NCI-H2107 treated with DMSO at 0.1 percent for 48 hours (cell line): ENCODE results near the gene UNC45A.
"Not testable (repeated sequence)": the region's sequence is repeated elsewhere in the genome, so short reads cannot be mapped to it uniquely, and the experiment has no call there.

ENCODE experiments used
- DNase-seq: peaks from one replicate; lab custom pipeline; 2025; ENCODE audit not compliant: unreplicated experiment; lab: John Stamatoyannopoulos, UW

The UNC45A gene, protein sequence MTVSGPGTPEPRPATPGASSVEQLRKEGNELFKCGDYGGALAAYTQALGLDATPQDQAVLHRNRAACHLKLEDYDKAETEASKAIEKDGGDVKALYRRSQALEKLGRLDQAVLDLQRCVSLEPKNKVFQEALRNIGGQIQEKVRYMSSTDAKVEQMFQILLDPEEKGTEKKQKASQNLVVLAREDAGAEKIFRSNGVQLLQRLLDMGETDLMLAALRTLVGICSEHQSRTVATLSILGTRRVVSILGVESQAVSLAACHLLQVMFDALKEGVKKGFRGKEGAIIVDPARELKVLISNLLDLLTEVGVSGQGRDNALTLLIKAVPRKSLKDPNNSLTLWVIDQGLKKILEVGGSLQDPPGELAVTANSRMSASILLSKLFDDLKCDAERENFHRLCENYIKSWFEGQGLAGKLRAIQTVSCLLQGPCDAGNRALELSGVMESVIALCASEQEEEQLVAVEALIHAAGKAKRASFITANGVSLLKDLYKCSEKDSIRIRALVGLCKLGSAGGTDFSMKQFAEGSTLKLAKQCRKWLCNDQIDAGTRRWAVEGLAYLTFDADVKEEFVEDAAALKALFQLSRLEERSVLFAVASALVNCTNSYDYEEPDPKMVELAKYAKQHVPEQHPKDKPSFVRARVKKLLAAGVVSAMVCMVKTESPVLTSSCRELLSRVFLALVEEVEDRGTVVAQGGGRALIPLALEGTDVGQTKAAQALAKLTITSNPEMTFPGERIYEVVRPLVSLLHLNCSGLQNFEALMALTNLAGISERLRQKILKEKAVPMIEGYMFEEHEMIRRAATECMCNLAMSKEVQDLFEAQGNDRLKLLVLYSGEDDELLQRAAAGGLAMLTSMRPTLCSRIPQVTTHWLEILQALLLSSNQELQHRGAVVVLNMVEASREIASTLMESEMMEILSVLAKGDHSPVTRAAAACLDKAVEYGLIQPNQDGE

DNA sequence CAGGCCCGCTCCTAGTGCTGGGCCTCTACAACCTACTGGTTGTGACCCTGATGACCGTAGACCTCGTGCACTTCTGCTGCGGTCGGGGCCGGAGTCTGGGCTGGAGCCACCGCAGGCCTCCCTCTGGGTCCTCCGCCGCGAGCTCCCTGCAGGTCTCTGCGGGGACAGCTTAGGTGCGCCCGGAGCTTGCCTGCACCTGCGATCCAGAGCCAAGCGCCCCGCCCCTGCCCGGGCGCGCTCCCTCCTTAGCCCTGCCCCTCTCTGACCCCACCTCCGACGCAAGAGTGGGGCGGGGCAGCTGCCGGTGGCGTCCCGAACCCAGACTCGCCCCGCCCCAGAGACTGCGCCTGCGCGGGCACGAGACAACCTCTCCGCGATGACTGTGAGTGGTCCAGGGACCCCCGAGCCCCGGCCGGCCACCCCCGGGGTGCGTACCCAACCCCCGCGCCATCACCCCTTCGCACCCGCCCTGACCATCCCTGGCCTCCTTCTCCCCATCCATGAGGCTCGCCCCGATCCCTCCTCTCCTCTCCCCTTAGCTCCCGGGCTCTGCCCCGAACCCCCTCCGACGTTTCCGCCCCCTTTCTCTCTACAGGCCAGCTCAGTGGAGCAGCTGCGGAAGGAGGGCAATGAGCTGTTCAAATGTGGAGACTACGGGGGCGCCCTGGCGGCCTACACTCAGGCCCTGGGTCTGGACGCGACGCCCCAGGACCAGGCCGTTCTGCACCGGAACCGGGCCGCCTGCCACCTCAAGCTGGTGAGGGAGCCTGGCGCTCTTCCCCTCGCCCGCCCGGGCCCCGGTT is at the start of gene UNC45A:
Gene UNC45A, plus strand, starts transcription at position 337 of the 803 bp plus-strand sequence. Its CDS starts 40 bp downstream, at position 377.
- DNase-seq, result peak; percentile 56

DNA sequence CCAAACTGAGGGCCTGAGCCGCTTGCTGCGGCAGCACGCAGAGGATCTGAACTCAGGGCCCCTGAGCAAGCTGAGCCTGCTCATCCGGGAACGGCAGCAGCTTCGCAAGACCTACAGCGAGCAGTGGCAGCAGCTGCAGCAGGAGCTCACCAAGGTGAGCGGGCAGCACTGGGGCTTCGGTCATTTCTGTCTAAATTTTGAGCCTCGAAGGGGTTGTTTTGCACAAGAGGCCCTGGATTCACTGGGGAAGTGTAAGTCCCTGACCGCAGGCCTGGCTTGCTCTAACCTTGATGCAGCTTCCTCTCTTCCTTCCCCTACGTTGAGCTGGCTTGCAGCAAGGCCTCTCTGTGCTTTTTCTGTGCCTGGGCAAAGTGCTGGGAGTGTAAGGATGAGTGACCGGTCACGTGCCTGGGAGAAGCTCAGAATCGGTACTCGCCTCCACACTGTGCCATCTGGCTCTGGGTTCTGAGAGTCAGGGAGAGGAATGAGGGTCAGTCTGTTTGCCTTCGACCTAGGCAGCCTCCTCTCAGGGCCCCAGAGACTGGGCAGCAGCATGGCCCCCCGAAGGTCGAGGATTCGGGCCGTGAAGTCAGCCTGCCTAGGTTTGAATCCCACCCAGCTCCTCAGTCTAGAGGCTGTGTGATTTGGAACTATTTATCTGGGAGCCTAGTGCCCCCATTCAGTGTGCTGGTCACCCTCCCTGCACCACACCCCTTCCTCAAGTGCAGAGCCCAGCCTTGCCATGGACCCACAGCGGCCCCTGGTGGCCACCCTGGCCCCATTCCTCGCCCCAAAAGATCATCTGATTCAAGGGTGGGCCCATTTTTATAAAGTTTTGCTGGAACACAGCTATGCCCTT is 49.4 kb upstream of the UNC45A start:
- peak; percentile 21 for DNase-seq

DNA sequence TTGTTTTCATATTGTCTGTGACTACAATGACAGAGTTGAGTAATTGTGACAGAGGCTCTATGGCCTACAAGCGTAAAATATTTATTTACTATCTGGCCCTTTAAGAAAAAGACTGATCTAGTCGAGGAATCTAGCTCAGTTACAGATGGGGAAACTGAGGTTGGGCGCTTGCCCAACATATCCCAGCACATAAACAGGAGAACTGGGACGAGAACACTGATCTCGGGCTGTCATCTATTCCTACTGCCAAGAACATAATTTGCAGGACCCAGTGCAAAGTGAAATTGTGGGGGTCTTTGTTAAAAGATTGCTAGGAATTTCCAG is 48.8 kb upstream of the UNC45A start:
- no peak for DNase-seq

DNA sequence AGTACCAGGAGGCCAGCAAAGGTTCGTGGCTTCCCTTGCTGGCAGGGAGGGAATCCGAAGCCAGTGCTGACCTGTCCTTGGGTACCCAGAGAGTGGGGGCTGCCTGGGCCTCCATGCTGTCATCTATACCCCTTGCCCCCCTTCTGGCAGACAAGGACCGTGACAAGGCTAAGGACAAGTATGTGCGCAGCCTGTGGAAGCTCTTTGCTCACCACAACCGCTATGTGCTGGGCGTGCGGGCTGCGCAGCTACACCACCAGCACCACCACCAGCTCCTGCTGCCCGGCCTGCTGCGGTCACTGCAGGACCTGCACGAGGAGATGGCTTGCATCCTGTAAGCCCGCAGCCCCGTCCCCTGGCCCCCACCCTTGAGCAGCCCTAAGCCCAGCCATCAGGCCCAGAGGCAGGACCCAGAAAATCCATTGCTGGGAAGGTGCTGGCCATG is 48.0 kb upstream of the UNC45A start:
- no peak for DNase-seq

DNA sequence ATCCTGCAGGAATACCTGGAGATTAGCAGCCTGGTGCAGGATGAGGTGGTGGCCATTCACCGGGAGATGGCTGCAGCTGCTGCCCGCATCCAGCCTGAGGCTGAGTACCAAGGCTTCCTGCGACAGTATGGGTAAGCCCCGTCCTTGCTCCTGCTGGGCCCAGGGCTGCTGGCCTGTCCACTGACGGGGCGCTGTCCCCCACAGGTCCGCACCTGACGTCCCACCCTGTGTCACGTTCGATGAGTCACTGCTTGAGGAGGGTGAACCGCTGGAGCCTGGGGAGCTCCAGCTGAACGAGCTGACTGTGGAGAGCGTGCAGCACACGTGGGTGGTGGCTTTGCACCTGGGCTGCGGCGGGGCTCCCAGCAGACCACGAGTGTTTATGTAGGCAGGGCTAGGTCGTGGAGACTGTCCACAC is 45.8 kb upstream of the UNC45A start:
- DNase-seq, result no peak

DNA sequence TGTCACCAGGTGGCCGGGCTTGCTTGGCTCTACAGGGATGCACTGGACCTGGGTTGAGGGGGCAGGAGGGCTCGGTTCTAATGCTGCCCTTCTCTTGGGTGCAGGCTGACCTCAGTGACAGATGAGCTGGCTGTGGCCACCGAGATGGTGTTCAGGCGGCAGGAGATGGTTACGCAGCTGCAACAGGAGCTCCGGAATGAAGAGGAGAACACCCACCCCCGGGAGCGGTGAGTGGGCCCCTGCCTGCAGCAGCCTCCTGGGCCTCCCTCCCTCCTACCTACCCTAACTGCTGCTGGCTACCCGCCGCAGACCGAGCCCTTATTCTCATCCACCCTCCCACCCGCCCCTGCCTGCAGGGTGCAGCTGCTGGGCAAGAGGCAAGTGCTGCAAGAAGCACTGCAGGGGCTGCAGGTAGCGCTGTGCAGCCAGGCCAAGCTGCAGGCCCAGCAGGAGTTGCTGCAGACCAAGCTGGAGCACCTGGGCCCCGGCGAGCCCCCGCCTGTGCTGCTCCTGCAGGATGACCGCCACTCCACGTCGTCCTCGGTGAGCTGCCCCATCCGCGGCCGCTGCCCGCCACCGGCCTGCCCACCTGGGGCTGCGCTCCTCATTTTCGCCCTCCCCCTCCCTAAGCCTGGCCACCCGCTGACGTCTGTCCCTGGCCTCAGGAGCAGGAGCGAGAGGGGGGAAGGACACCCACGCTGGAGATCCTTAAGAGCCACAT is 45.2 kb upstream of the UNC45A start:
- DNase-seq, result no peak

DNA sequence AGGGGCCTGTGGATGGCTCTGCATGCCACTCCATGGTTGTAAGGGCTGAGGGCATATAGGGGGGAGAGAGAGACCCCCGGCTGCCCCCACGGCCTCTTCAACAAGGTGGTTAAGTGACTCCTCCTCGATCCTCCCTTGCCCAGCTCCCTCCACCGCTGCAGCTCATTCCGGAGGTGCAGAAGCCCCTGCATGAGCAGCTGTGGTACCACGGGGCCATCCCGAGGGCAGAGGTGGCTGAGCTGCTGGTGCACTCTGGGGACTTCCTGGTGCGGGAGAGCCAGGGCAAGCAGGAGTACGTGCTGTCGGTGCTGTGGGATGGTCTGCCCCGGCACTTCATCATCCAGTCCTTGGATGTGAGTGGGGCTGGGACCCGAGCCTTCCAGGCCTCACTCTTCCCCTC is 44.2 kb upstream of the UNC45A start:
- DNase-seq, result no peak

DNA sequence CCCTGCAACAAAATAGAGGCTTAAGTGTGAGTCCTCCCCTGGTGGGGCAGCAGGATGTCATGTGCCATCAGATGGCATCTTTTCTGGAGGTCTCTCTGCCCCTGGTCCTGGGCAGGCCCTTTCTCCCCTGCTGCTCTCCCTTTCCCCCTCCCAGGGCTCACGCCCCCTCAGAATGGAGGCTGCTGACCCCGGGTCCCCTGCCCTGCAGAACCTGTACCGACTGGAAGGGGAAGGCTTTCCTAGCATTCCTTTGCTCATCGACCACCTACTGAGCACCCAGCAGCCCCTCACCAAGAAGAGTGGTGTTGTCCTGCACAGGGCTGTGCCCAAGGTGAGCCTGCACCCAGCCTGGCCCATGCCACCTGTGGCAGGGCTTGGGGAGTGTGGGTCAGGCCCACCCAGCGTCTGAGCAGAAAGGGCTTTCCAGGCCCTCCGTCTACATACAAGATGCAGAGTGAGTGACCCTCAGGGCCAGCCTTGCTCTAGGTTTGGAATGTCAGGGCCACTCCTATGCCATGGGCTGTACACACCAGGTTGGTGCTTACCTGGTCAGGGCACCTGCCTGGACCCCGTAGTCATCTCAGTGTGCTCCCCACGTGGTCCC is 43.6 kb upstream of the UNC45A start:
- DNase-seq, result no peak

DNA sequence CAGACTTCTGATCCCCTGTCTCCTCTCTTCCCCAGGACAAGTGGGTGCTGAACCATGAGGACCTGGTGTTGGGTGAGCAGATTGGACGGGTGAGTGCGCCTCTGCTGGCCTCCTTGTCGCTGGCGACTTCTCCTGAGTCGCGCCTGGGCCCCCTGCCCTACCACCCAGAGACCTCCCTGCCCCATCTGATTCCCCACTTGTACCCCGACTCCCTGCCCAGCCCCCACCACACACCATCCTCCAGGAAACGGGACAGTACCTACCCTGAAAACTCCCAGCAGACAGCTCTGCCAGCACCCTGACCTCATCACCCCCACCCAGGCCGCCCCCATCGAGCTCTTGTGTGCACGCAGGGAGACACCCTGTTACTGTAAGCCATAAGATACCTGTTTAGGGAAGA is 43.1 kb upstream of the UNC45A start:
- no peak for DNase-seq

DNA sequence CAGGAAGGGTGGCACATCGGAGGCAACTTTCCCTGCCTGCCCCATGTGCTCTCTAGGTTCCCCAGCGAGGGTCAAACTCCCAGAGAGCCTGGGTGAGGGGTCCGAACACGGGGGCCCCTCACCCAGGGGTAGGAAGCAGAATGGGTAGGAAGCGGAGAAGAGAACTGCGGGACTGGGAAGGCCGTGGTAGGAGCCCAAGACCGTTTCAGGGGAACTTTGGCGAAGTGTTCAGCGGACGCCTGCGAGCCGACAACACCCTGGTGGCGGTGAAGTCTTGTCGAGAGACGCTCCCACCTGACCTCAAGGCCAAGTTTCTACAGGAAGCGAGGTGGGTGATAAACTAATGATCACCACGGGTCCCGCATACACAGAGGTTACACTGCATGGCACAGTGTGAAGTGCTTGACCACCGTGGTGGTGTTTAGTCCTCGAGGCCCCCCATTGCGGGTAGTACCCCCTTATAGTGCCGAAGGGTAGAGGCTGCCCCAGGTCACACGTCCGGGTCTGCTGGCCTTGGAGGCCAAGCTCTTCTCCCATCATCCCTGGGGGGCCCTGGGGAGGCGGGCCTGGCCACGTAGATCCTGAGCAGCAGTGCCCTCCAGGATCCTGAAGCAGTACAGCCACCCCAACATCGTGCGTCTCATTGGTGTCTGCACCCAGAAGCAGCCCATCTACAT is 42.4 kb upstream of the UNC45A start:
- DNase-seq, result no peak

DNA sequence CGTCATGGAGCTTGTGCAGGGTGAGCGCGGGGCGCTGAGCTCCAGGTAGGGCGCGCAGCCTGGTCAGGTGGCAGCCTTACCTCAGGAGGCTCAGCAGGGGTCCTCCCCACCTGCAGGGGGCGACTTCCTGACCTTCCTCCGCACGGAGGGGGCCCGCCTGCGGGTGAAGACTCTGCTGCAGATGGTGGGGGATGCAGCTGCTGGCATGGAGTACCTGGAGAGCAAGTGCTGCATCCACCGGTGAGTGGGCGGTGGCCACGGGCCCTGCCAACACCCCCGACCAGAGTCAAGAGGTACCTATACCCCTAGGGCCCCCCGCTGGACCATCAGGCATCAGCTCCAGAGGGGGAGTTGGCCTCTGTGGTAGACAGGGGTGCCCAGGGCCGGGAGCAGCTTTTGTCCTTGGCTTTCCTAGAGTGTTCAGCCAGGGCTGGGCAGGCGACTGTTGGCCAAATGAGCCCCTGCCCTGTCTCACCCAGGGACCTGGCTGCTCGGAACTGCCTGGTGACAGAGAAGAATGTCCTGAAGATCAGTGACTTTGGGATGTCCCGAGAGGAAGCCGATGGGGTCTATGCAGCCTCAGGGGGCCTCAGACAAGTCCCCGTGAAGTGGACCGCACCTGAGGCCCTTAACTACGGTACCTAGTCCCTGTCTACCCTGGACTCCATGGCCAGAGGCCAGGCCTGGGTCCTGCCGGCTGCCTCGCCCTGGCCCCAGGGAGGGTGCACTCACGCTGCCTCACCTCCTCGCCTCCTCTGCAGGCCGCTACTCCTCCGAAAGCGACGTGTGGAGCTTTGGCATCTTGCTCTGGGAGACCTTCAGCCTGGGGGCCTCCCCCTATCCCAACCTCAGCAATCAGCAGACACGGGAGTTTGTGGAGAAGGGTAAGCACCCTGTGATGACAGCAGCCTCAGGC is 41.7 kb upstream of the UNC45A start:
- DNase-seq, result no peak

DNA sequence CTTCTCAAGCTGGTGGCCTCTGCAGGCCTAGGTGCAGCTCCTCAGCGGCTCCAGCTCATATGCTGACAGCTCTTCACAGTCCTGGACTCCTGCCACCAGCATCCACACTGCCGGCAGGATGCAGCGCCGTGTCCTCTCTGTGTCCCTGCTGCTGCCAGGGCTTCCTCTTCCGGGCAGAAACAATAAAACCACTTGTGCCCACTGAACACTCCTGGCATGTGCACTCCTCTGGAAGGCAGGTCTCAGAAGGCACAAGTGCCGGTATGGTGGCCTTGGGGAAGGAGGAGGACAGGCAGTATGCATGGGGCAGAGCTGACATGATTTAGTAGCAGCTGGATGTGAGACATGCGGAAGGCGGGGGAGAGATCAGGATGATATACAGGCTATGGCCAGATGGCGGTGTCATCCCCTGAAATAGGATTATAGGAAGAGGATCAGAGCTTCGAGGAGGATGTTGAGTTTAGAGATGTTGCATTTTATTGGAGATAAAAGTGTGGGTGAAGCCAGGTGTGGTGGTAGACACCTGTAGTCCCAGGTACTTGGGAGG is 39.4 kb upstream of the UNC45A start:
- DNase-seq, result no peak

DNA sequence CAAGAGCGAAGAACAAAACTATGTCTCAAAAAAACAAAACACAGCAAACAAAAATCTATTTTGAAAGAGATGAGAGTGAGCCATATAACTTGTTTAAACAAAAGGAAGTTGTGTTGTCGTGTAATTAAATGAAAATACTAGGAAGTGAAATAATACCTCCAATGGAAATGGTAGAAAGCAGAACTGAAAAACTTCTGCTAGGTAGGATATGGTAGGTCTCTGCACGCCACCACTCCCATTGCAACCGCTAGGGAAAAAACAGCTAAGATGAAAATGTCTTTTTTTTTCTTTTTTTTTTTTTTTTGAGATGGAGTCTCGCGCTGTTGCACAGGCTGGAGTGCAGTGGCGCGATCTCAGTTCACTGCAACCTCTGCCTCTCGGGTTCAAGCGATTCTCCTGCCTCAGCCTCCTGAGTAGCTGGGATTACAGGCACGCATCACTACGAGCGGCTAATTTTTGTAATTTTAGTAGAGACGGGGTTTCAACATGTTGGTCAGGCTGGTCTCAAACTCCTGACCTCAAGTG is 37.9 kb upstream of the UNC45A start:
- DNase-seq, result not testable (repeated sequence)

DNA sequence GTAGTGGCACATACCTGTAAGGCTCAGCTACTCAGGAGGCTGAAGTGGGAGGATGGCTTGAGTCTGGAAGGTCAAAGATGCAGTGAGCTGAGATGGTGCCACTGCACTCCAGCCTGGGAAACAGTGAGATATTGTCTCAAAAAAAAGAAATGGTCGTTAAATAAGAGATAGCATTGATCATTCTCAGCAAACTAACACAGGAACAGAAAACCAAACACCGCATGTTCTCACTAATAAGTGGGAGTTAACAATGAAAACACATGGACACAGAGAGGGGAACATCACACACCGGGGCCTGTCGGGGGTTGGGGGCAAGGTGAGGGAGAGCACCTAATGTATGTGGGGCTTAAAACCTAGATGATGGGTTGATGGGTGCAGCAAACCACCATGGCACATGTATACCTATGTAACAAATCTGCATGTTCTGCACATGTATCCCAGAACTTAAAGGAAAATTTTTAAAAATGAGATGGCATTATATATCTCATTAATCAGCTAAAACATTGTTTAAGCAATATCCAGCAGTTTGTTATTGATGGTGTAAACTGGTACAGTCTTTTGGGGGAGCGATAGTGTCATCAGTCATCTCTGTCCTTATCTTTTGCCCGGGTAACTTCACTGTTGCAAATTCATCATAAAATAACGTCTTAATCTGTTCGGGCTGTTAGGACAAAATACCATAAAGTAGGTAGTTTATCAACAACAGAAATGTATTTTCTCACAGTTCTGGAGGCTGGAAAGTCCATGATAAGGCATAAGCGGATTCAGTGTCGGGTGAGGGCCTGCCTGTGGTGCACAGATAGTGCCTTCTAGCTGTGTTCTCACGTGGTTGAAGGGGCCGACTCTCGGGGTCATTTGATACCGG is 33.7 kb upstream of the UNC45A start:
- no peak for DNase-seq

DNA sequence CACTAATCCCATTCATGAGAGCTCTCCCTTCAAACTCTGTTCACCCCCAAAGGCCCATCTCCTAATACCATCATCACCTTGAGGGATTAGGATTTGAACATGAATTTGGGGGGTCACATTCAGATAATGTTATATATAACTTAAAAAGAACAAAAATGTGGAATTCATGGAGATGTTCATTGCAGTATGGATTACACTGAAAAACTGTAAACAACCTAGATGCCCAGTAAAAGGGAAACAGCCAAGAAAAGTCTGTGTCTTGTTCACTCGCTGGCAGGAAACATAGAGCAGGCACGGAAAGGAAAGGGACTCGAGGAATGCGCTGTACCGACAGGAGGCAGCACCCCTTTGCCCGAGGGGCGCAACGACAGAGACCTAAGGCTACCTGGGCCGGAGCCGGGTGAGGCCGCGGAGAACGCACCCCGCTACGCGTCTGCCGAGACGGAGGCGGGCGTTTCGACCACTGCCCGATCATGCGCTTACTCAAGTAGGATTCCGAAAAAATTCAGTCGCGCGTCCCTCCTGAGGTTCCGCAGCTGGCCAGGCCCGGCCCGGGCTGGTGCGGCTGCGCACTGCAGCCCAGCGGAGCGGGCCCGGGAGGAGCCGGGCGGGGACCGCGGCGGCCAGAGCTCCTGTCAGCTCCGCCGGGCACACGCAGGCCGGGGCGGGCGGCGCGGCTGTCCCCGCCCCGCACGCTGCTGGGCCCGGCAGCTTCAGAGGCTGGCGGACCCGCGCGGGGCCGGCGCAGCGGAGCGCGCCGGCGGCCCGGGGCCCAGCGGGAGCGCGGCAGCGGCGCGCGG is 32.8 kb upstream of the UNC45A start:
- DNase-seq, result peak; percentile 19
